GM10847 (cell line): ENCODE data around the gene IPO11.

Source experiments
- POLR2A ChIP-seq: IDR thresholded peaks from 2 replicates; pipeline ENCODE4 v1.6.1; 2011; ENCODE audit not compliant: insufficient read length; ENCODE audit errors: extremely low read depth

IPO11 gene

DNA sequence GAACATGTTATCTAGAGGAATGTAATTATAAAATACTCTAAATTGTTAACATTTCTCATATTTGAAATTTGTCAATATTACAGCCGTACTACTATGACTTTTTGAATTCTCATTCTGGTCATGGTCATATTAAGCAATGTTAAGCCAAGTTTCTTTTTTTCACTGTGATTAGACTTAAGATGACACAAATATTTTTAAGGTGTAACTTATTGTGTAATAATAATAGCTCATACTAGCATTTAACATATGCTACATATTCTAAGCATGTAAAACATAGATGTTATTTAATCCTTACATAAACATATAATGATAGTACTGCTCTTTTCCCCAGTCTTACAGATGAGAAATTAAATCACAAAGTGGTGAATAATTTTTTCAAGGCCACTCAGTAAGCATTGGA, 130.2 kb downstream of the IPO11 start:
- no peak for TF ChIP-seq POLR2A

DNA sequence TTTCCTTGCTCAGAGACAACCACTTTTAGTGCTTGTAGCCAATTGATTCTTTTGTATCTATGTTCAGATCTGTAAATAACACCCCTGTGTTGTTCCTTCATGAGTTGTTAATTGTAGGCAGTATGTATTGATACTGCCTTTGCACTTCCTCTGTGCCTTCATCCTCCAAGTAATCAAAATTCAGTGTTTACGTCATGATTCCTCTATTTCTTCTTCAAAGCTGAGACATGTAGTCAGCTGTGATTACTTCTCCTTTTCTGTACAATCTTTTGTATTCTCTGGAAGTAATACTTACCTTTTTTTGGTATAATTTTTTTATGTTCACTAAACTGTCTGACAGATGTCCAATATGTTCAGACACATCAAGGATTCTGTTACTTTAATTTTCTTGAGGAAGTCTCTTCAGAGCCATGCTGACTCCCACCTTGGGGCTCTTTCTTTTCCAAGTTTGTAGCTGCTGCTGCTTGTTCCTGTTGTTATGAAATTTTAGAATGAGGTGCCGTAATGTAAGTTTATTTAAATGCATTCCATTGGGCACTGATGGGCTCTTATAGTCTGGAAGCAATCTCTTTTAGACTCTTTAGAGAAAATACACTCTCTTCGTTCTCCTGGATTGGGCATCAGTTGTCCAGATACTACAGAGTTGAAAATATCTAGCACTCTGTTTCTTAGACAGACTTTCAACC, 135.5 kb downstream of the IPO11 start:
- no peak for TF ChIP-seq POLR2A

DNA sequence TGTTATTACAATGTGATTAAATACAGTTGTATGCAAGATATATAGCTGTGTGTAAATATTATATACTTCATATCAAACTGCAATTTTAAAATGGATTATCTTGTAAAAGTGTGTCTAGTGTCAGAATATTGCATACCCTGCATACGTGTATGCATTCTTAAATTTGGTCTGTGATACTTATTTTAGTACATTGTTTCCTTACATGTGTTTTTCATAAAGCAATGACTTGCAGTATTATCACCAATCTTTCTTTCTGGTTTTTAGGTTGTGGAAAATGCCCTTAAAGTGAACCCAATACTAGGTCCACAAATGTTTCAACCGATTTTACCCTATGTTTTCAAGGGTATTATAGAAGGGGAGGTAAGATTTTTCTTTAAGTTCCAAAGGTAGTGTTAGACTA, 137.5 kb downstream of the IPO11 start:
- no peak for TF ChIP-seq POLR2A

DNA sequence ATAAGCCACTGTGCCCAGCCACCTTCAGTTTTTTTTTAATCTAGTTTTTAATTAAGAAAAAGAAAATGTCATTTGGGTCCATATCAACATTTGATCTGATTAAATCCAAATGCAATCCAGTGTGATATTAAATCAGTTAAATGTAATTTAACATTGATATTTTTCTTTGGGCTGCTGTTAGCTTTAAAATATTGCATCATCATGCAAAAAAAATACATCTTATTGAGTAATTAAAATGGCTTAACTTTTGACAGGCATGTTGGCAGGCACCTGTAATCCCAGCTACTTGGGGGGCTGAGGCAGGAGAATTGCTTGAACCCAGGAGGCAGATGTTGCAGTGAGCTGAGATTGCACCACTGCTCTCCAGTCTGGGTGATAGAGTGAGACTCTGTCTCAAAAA, 143.4 kb downstream of the IPO11 start:
- no peak for TF ChIP-seq POLR2A

DNA sequence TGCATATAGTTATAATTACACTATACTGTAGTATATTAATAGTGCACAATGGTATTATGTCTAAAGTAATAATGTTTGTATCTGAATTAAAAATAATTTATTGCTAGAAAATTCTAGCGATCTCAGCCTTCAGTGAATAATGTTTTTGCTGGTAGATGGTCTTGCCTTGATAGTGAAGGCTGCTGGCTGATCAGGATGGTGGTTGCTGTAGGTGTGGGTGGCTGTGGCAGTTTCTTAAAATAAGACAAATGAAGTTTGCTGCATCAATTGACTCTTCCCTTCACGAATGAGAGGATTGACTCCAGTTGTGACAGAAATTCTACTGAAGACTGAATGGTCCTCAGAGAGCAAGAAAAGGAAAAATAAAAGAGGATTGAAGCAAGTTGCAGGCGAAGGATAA, 146.4 kb downstream of the IPO11 start:
- TF ChIP-seq POLR2A = no peak

DNA sequence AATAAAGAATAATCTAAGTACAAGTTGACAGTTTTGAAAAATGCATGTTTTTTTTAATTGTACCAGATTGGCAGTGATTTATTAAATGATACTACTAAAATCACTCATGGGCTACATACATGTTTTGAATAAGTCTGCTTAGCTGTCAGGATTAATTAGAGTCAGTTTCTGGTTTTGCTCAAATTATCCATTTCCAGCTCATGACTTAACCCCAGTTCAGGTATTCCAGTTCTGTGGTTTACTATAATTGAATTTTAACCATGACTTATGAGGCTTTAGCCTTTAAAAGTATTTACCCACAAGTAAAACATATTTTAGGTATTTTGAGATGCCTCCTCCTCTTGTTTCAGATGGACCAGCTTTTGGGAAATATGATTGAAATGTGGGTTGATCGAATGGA, 148.2 kb downstream of the IPO11 start:
- TF ChIP-seq POLR2A = no peak

DNA sequence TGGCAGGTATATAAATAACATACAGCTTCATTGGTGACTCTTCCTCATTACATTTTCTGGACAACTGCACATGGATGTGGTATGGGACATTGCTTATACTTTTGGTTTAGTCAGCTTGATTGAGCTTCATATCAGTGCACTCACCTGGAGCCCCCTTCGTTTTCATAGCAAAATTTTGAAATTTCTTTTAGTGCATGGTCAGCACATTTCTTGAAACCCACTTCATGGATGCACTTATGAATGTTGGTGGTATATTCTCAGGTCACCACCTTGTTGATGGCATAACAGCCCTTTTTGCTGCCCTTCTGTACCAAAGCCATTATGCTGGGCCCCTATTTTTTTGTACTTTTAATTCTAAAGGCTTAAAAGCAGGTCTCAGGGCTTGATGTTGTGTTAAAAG, 149.3 kb downstream of the IPO11 start:
- TF ChIP-seq POLR2A = no peak

DNA sequence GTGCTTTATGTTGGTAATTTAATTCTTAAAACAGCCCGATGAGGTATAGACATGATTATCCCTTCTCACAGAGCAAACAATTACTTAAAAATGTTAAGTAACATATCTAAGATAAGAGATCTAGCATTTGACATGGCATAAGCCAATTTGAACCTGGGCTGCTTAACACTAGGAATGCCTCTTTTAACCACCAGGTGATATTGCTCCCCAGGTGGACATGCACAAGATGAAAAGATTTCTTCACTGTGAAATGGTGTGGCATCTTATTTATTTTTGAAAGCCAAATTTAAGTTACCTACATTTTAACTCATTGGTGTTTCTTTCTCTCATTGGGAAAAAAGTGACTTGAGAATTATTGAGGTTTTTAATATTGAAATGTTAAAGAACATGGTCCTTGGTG, 150.3 kb downstream of the IPO11 start:
- no peak for TF ChIP-seq POLR2A

DNA sequence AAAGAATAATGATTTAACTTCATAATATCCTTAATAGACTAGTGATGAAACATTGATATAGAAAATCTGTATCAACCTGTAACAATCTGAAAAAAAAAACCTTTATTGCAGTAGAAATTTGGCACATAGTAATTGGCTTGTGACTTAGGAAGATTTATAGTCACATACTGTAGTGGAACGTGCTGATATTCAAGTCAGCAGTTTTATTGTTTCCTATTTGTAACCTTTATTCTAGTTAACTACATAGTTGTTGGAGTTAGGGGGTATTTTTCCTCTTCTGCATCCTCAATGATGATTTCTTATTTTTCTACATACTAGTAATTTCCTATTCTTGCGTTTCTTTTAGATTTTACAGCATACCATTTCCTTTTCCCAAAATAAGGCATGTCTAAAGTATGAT, 151.5 kb downstream of the IPO11 start:
- TF ChIP-seq POLR2A = no peak

DNA sequence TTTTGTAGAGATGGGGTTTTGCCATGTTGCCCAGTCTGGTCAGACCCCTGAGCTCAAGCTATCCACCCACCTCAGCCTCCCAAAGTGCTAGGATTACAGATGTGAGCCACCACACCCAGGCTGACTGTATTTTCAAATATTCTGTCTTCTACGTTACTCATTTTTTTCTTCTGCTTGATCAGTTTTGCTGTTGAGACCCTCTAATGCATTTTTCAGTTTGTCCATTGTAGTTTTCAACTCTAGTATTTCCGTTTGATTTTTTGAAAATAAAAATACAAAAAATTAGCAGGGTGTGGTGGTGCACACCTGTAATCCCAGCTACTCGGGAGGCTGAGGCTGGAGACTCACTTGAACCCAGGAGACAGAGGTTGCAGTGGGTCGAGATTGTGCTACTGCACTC, 155.6 kb downstream of the IPO11 start:
- no peak for TF ChIP-seq POLR2A

DNA sequence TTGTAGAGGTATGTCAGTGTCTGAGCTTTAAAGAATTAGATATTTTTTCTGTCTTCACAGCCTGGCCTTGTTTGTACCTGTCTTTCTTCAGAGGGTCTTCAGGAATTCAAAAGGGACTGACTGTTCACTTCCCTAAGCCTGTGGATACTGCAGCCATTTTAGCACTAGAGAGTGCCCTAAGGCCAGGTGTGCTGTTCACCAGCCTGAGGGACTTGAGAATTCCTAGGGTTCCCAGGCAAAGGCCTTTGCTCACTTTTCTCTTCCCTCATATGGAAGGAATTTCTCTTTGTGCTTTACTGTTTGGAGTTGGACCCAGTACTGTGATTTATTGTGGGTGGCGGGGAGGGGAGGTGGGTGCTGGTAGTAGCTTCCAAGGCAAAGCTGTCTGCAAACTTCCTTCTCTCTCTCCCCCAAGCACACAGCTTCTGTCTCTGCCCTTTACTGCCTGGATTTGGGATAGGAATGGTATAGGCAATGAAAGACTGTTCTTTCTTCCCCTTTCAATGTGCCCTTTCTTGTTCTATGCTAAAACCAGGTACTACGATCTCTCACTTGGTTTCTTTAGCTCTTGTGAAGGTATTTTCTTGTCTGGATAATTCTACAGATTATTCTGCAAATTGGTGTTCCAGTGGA, 156.4 kb downstream of the IPO11 start:
- no peak for TF ChIP-seq POLR2A

DNA sequence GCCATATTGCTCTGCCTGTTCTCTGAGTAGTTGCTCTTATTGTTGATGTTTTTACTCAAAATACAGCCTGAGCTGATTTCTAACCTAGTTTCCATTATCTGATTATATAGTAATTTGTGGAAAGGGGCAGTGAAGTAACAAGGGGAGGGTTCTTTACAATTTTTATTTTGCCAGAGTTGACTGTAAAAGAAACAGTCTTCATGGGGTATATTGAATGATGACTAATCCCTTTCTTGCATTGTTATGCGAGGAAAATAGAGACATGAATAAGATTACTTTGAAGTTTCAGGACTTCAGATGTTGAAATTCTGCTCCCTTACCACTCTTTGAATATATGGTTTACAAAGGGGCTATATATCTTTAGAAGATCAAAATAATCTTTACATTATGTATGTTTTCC, 156.9 kb downstream of the IPO11 start:
- no peak for TF ChIP-seq POLR2A

DNA sequence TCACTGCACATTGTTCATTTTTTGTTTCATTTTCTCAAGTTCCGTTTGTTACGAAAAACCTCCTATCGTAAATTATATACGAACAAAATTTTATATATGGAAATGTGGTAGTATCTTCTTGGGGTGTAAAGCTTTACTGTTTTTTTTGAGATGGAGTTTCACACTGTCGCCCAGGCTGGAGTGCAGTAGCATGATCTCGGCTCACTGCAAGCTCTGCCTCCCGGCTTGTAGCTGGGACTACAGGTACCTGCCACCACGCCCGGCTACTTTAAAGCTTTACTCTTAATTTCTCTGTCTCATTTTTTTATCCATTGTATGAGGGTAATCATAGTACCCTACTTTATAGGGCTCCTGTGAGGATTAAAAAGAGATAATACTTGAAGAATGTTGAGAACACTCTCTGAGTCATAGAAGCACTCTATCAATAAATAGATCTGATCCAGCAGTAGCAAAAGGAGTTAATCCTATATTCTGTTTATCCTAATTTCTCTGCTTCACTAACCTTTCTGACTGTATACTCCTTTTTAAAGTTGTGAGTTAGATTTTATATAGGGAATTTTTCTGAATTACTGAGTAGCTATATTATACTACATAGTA, 160.5 kb downstream of the IPO11 start:
- no peak for TF ChIP-seq POLR2A

DNA sequence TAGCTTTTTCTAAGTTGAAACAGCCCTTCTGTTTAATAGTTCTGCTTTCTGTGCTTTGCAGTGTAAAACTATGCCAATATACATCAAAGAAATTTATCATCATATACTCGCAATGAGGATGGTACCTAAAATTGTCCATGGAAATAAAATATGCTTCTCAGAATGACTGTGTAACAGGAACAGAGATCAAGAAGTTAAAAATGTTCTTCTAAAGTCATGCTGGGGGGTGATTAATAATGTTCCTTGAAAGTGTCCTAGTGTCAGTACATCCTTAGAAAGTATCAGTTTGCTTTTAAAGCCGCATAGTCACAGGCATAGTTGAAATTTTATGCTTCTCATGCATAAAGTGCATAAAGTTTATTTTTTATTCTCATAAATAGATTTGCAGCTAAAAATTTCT, 162.0 kb downstream of the IPO11 start:
- TF ChIP-seq POLR2A = no peak

DNA sequence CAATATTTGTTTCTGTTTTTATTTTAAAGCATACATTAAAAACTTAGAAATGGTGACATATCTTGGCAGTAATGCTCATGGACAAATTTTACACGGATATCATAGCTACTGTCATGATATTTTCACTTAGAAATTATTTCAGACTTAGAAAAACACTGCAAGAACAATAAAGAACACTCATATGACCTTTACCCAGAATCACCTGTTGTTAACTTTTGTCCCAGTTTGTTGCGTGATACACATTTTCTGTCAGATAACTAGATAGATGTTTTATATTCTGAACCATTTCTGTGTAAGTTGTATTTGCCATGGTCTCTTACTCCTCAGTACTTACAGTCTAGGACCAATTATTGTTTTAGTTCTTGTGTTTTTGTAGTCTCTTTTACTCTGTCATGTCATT, 162.5 kb downstream of the IPO11 start:
- no peak for TF ChIP-seq POLR2A

DNA sequence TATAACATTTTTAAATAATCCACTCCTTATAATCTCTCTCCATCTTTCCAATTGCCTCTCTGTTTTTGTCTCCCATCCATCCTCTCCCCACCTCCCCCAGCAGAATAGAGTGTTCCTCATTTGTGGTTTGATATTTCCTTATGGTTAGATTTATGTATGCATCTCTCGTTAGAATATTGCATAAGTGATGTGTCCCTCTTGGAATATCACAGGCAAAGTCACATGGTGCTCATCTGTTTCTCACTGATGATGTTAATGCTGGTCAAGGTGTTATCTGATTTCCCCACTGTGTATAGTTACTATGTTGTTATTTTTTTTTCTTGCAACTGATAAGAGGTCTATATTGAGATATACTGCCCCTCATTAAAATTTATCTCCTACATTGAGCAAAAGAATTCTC, 162.9 kb downstream of the IPO11 start:
- no peak for TF ChIP-seq POLR2A

DNA sequence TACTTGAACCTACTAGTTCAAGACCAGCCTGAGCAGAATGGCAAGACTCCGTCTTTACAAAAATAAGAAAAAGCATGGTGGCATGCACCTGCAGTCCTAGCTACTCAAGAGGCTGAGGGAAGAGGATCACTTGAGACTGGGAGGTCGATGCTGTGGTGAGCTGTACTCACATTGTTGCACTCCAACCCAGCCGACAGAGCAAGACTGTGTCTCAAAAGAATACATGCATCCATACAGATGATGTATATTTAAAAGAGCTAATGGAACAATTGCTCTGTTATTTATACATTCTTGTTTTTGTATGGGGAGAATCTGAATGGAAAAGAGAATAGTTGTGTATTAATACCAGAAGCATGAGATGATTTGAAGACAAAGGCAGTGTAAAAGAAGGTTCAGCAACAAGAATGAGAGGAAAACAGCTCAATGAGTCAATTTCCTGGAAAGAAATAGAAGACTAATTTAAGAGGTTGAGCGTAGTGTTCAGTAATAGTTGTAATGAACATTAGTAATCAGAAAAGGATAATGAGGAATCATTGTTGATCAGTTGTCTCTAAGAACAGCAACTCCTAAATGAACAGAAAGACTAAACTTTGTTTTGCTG, 164.1 kb downstream of the IPO11 start:
- TF ChIP-seq POLR2A = no peak

DNA sequence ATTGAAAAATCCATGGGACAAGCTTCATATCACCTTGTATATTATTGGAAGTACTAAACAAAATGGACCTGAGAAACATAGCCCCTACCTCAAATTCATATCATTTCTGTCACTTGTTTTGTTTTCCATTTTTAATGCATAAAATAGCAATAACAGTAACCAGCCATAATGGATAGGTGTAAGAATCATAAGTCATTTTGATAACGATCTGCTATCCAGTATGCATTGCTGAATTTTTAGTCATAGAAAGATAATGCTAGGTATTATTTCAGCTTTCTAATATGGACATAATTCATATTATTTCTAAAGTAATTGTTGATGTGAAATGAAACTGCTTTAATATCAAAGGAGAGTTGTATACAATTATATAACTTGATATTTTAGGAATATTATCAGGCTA, 164.9 kb downstream of the IPO11 start:
- TF ChIP-seq POLR2A = no peak
